Activated CD8-positive, alpha-beta memory T cell treated with anti-CD3 and anti-CD28 coated beads, Interleukin-2, amount 50 U/mL, for 48 hours (primary cell): Measurements from ENCODE around the gene CCDC144A.
"Not testable (repeated sequence)": the region's sequence is repeated elsewhere in the genome, so short reads cannot be mapped to it uniquely, and the experiment has no call there.

Experiments
- DNase-seq: peaks from one replicate; pipeline ENCODE4 v3.0.0-alpha.2; 2020

Gene CCDC144A

DNA sequence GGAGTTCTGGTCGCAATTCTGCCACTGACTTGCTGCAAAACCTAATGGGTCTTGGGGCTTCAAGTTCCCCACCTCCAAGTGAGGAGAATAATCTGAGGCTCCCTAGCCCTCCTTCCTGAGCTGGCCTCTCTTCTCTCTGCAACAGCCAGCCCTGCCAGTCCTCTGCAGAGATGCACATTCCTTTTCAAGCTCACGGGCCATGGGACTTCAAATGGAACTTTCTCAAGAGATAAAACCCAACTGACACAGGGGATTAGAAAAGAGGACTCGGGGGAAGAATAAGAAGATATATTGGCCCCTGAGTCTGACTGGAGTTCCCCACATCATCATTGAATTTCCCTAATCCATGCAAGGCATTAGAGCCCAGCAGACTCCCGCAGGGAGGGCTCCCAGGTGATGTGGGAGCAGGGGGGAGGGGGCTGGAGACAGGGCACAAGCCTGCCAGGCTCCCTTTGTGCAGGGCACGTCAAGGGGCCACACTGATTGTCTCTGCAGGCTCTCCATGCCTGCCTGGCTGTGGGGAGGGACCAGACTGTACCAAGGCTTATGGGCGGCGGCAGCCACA, 131.0 kb downstream of the CCDC144A start:
- no peak for DNase-seq

DNA sequence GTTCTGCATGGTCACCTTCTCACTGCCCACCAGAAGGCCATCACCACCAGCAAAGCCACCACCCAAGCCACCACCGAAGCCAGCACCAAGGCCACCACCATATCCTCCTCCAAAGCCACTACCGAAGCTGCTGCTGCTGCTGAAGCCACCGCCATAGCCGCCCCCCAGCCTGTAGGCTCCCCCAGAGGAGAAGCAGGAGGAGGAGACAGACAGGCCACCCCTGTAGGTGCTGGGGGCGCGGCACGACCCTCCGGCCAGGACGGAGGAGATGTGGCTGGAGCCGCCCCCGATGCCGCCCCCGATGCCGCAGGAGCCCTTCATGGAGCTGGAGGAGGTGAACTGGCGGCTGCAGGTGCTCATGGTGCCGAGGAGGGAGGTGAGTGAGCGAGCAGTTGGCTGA, 132.1 kb downstream of the CCDC144A start:
- not testable (repeated sequence) for DNase-seq

DNA sequence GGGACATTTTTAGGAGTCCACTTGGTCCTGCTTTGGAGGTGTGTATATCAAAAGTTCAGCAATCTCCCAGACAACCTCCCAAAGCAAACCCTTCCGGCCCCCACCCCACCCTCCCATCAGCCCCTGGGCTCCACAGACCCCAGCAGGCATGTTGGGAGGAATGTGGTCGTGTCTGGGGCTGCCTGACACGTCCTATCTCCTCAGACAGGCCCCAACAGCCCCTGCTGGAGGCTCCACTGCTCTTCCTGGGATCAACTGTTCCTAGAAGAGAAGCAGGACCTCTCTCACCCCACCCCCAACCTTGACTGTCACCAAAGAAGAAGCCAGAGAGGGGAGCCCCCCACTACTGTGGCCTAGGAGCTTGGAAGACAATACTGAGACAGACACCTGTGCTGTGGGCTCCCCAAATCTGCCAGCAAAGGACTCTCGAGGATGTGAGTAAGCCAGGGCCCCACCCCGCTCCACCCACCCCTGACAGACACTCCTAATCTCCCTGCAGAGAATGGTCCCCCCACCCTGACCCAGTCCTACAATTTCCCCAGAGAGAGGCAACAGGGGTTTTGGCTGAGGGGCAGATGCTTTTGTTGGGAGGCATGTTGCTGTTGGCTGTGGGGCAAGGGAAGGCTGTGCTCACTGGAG, 133.8 kb downstream of the CCDC144A start:
- not testable (repeated sequence) for DNase-seq
